ENCODE results near the gene NGLY1. TPM values are rescaled to one million over a fixed set of nuclear protein-coding genes. Genes with fewer than 3 reads are reported as not detected.

The NGLY1 gene
- total and polyA plus RNA-seq, 9 of the 15 experiments (the other 6 are each of a cell fraction or from before 2014, with no cell fraction given): 52.2 to 124 (median 87.6) TPM

GRCh38 chr3:25789209-25789595 is 6.0 kb upstream of the NGLY1 start (continued):
- TF ChIP-seq MBD2 (IDR thresholded peaks at IDR 0.05; ENCODE audit: borderline replicate concordance, low read depth) (no peak), RAD21 (CRISPR knock-in tag; conservative IDR thresholded peaks at IDR 0.05 in 1 of 2, IDR thresholded peaks at IDR 0.05 in 1 of 2) (no peak), ZNF507 (tag; conservative IDR thresholded peaks at IDR 0.05) (no peak), EZH2 (IDR thresholded peaks at IDR 0.05; ENCODE audit: borderline replicate concordance, low read depth, low read length) (no peak), ZNF263 (CRISPR knock-in tag; IDR thresholded peaks at IDR 0.05; ENCODE audit: borderline replicate concordance) (0 out of 2 replicates have a peak, but pooled peaks have one; percentile 5), MAFG (tag; conservative IDR thresholded peaks at IDR 0.05) (no peak), HMBOX1 (IDR thresholded peaks at IDR 0.05) (no peak), MYBL2 (IDR thresholded peaks at IDR 0.05; ENCODE audit: low read depth) (no peak), MYBL2 (CRISPR knock-in tag; IDR thresholded peaks at IDR 0.05; ENCODE audit: borderline replicate concordance) (no peak), ZNF347 (CRISPR knock-in tag; IDR thresholded peaks at IDR 0.05; ENCODE audit: low read depth) (no peak), MTA2 (IDR thresholded peaks at IDR 0.05; ENCODE audit: low read depth) (no peak), ZNF232 (CRISPR knock-in tag; IDR thresholded peaks at IDR 0.05) (no peak), HOXB6 (CRISPR knock-in tag; IDR thresholded peaks at IDR 0.05; ENCODE audit: borderline replicate concordance) (no peak), ZNF175 (CRISPR knock-in tag; IDR thresholded peaks at IDR 0.05; ENCODE audit: low read depth) (0 out of 2 replicates have a peak, but pooled peaks have one; percentile 27), SMAD4 (CRISPR knock-in tag; conservative IDR thresholded peaks at IDR 0.05) (no peak)
